Measurements from ENCODE around the gene SLC35C1. TPM values are rescaled to one million over a fixed set of nuclear protein-coding genes. Genes with fewer than 3 reads are reported as not detected.

The SLC35C1 gene
- total RNA-seq, 4 donors from 2014 or later: 23.6 to 68.6 (median 28.2) TPM

GRCh38 chr11:45773786-45774655 is 30.9 kb upstream of the SLC35C1 start:
- Histone ChIP-seq H3K4me1 (peaks cover 3 to 10% (median 5%) of the 10 kb centered on the region in 3 donors), H3K27ac (no peak overlapping the region), H3K4me3 (no peak overlapping the region), H3K9me3 (no peaks in the 10 kb centered on the region), H3K27me3 (peaks cover 0 to 10% (median 0%) of the 10 kb centered on the region in 4 donors), H3K36me3 (no peaks in the 10 kb centered on the region)
- intact Hi-C loops (cut with DNase I): loop anchor here (10.0 kb wide), 2 partner anchors 399 to 429 kb away; no protein-coding TSS in a partner anchor
- TF ChIP-seq POLR2A (IDR thresholded peaks at IDR 0.05): no peak
- no peak for TF ChIP-seq CTCF (IDR thresholded peaks at IDR 0.05)
- WGBS, 2 donors: 80 to 89% methylated on average over 8 to 11 of the region's 12 CpGs
- DNase-seq: no peak

- H3K27ac ChIP-seq: no peak overlapping the region
- no peaks in the 10 kb centered on the region for H3K36me3 ChIP-seq
- peaks cover 0 to 6% (median 0%) of the 10 kb centered on the region in 4 donors for H3K27me3 ChIP-seq
- peaks cover 3 to 10% (median 5%) of the 10 kb centered on the region in 3 donors for H3K4me1 ChIP-seq
- no peaks in the 10 kb centered on the region for H3K9me3 ChIP-seq
- H3K4me3 ChIP-seq: no peak overlapping the region
- WGBS, 2 donors: no CpG with 5 or more reads among the region's 4 CpGs
- DNase-seq: no peak
- intact Hi-C loops (cut with DNase I): loop anchor here (10.0 kb wide), 2 partner anchors 400 to 430 kb away; no protein-coding TSS in a partner anchor
- TF ChIP-seq CTCF (IDR thresholded peaks at IDR 0.05) (no peak), POLR2A (IDR thresholded peaks at IDR 0.05) (no peak)
Measured at GRCh38 chr11:45774786-45775185, 30.2 kb upstream of the SLC35C1 start.

GRCh38 chr11:45777127-45777969 is 27.6 kb upstream of the SLC35C1 start:
- H3K9me3 ChIP-seq: no peaks in the 10 kb centered on the region
- H3K4me3 ChIP-seq: no peak overlapping the region
- WGBS, 2 donors: 73 to 80% methylated on average over 8 to 9 of the region's 9 CpGs
- H3K27me3 ChIP-seq: peaks cover 0 to 8% (median 0%) of the 10 kb centered on the region in 4 donors
- intact Hi-C loops (cut with DNase I): loop anchor here (10.0 kb wide), 2 partner anchors 403 to 433 kb away; no protein-coding TSS in a partner anchor
- H3K4me1 ChIP-seq: peaks cover 0 to under 1% (median under 1%) of the 10 kb centered on the region in 3 donors
- no peaks in the 10 kb centered on the region for H3K36me3 ChIP-seq
- no peak for TF ChIP-seq CTCF (IDR thresholded peaks at IDR 0.05)
- TF ChIP-seq POLR2A (IDR thresholded peaks at IDR 0.05): no peak
- H3K27ac ChIP-seq: no peak overlapping the region
- DNase-seq: no peak

- Histone ChIP-seq H3K27ac (no peak overlapping the region), H3K9me3 (no peaks in the 10 kb centered on the region), H3K4me3 (no peak overlapping the region), H3K36me3 (no peaks in the 10 kb centered on the region), H3K4me1 (no peaks in the 10 kb centered on the region), H3K27me3 (peaks cover 0 to 8% (median 0%) of the 10 kb centered on the region in 4 donors)
- intact Hi-C loops (cut with DNase I): loop anchor here (10.0 kb wide), 2 partner anchors 404 to 434 kb away; no protein-coding TSS in a partner anchor
- TF ChIP-seq POLR2A (IDR thresholded peaks at IDR 0.05): no peak
- TF ChIP-seq CTCF (IDR thresholded peaks at IDR 0.05): no peak
- DNase-seq: no peak
- WGBS, 2 donors: 89% methylated on average over 6 of the region's 6 CpGs
Measured at GRCh38 chr11:45778341-45778740, 26.6 kb upstream of the SLC35C1 start.
